Measurements from ENCODE around the gene SELENBP1.

- TF ChIP-seq, protein P1, sequence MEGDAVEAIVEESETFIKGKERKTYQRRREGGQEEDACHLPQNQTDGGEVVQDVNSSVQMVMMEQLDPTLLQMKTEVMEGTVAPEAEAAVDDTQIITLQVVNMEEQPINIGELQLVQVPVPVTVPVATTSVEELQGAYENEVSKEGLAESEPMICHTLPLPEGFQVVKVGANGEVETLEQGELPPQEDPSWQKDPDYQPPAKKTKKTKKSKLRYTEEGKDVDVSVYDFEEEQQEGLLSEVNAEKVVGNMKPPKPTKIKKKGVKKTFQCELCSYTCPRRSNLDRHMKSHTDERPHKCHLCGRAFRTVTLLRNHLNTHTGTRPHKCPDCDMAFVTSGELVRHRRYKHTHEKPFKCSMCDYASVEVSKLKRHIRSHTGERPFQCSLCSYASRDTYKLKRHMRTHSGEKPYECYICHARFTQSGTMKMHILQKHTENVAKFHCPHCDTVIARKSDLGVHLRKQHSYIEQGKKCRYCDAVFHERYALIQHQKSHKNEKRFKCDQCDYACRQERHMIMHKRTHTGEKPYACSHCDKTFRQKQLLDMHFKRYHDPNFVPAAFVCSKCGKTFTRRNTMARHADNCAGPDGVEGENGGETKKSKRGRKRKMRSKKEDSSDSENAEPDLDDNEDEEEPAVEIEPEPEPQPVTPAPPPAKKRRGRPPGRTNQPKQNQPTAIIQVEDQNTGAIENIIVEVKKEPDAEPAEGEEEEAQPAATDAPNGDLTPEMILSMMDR (IDR thresholded peaks at IDR 0.05) = no peak
- TF ChIP-seq POLR2A (IDR thresholded peaks at IDR 0.05) (no peak), EP300 (IDR thresholded peaks at IDR 0.05) (no peak)
Observed at GRCh38 chr1:151416231-151416630, 43.7 kb upstream of the SELENBP1 start.

Data from ovary (tissue), 3 donors.